ENCODE measurements around the gene ECE1. TPM values are rescaled to one million over a fixed set of nuclear protein-coding genes. Genes with fewer than 3 reads are reported as not detected.
"Not testable (repeated sequence)": the region's sequence is repeated elsewhere in the genome, so short reads cannot be mapped to it uniquely, and the experiment has no call there.

ECE1 gene
- total and polyA plus RNA-seq, 11 donors = 37.3 to 140 (median 59.4) TPM

DNA sequence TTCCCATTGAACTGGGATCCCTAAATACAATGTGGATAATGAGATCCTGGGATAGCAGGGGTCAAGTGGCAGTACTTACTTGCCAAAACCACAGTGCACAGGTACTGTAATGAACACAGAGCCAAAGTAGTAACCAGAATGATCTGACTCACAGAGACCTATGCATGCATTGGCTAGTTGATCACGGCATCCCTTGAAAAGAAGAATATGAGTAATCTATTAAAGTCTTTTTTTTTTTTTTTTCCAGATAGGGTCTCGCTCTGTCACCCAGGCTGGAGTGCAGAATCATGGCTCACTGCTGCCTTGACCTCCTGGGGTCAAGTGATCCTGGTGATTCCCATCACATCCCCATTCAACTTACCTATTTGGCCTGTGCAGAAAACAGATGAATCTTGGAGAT lies 84.1 kb downstream of the ECE1 start:
- Histone ChIP-seq H3K9me3 (no peaks in the 10 kb centered on the region), H3K4me3 (no peak overlapping the region), H3K4me1 (no peaks in the 10 kb centered on the region), H3K36me3 (no peaks in the 10 kb centered on the region), H3K27ac (no peak overlapping the region), H3K27me3 (no peaks in the 10 kb centered on the region)
- no peak for TF ChIP-seq POLR2A (IDR thresholded peaks at IDR 0.05)
- TF ChIP-seq, protein P1, sequence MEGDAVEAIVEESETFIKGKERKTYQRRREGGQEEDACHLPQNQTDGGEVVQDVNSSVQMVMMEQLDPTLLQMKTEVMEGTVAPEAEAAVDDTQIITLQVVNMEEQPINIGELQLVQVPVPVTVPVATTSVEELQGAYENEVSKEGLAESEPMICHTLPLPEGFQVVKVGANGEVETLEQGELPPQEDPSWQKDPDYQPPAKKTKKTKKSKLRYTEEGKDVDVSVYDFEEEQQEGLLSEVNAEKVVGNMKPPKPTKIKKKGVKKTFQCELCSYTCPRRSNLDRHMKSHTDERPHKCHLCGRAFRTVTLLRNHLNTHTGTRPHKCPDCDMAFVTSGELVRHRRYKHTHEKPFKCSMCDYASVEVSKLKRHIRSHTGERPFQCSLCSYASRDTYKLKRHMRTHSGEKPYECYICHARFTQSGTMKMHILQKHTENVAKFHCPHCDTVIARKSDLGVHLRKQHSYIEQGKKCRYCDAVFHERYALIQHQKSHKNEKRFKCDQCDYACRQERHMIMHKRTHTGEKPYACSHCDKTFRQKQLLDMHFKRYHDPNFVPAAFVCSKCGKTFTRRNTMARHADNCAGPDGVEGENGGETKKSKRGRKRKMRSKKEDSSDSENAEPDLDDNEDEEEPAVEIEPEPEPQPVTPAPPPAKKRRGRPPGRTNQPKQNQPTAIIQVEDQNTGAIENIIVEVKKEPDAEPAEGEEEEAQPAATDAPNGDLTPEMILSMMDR (IDR thresholded peaks at IDR 0.05) = no peak
- intact Hi-C loops (cut with DNase I) = no loop called here
- 87 to 96% (median 91%) methylated on average over 2 of the region's 2 CpGs for WGBS, 4 donors
- DNase-seq = no peak
- ATAC-seq = no peak

DNA sequence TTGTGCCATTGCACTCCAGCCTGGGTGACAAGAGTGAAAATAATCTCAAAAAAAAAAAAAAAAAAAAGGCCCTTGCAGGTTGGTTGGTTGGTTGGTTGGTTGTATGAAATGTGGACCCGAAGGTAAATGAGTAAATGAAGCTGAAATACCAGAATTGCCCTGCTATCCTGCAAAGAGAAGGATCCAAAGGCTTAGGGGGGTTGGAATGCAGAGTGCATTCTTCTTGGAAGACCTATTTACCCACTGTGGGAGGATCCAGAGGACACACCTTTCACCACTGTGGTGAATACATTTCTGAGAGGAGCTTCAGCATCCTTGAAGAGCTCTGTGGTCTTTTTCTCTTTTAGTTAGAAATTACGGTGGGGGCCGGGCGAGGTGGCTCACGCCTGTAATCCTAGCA lies 84.8 kb downstream of the ECE1 start:
- H3K27ac ChIP-seq = no peak overlapping the region
- intact Hi-C loops (cut with DNase I) = no loop called here
- H3K36me3 ChIP-seq = no peaks in the 10 kb centered on the region
- DNase-seq (no peak), ATAC-seq (no peak)
- no peaks in the 10 kb centered on the region for H3K9me3 ChIP-seq
- TF ChIP-seq, protein P1 (IDR thresholded peaks at IDR 0.05) = no peak
- TF ChIP-seq POLR2A (IDR thresholded peaks at IDR 0.05) = no peak
- H3K4me3 ChIP-seq = no peak overlapping the region
- H3K4me1 ChIP-seq = no peaks in the 10 kb centered on the region
- WGBS, 4 donors = 95 to 97% (median 96%) methylated on average over 5 of the region's 5 CpGs
- H3K27me3 ChIP-seq = no peaks in the 10 kb centered on the region

DNA sequence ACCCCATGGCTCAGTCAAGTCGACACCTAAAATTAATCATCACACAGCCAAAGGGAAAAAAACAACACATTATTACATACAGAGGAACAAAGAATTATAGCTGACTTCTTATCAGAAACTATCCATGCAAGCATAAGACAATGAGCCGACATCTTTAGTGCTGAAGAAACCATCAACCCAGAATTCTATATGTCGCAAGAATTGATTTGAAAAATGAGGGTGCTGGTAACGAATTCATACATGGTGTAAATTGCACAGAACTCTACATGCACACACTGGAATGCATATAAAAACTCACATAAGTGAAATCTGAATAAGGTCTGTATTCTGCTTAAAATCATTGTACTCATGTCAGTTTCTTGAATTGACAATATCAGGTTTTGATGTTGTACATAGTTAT lies 88.6 kb downstream of the ECE1 start:
- WGBS, 4 donors = 88 to 95% (median 93%) methylated on average over 4 of the region's 4 CpGs
- intact Hi-C loops (cut with DNase I) = no loop called here
- Histone ChIP-seq H3K36me3 (no peaks in the 10 kb centered on the region), H3K9me3 (no peaks in the 10 kb centered on the region), H3K27me3 (no peaks in the 10 kb centered on the region), H3K4me3 (no peak overlapping the region), H3K27ac (no peak overlapping the region), H3K4me1 (no peaks in the 10 kb centered on the region)
- ATAC-seq (no peak), DNase-seq (no peak)
- no peak for TF ChIP-seq POLR2A (IDR thresholded peaks at IDR 0.05)
- TF ChIP-seq, protein P1 (IDR thresholded peaks at IDR 0.05) = no peak

DNA sequence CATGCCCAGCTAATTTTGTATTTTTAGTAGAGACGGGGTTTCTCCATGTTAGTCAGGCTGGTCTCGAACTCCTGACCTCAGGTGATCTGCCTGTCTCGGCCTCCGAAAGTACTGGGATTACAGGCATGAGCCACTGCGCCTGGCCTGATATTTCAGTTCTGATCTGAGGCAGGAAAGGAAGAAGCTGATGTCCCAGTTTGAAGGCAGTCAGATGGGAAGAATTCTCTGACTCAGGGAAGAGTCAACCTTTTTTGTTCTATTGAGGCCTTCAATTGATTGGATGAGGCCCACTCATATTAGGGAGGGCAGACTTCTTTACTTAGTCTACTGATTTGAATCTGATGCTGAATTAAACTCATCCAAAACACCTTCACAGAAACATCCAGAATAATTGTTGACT lies 89.0 kb downstream of the ECE1 start:
- H3K9me3 ChIP-seq; DNase-seq; H3K27me3 ChIP-seq; intact Hi-C loops (cut with DNase I); H3K36me3 ChIP-seq; ATAC-seq; H3K4me1 ChIP-seq; H3K27ac ChIP-seq; H3K4me3 ChIP-seq: not testable (repeated sequence)
- 89 to 97% (median 96%) methylated on average over 5 of the region's 5 CpGs for WGBS, 4 donors

DNA sequence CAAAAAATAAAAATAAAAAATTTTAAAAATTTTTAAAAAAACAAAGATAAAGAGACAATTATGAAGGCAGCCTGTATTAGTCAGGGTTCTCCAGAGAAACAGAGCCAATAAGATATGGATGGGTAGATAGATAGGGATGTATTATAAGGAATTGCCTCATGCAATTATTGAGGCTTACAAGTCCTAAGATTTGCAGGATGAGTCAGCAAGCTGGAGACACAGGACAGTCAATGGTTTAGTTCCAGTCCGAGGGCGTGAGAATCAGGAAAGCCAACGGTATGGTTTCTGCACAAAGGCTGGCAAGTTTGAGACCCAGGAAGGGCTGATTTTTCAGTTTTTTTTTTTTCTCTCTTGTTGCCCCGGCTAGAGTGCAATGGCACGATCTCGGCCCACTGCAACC lies 89.5 kb downstream of the ECE1 start:
- DNase-seq (no peak), ATAC-seq (no peak)
- no peaks in the 10 kb centered on the region for H3K27me3 ChIP-seq
- intact Hi-C loops (cut with DNase I) = no loop called here
- 85 to 91% (median 88%) methylated on average over 6 of the region's 6 CpGs for WGBS, 4 donors
- H3K27ac ChIP-seq = no peak overlapping the region
- H3K4me3 ChIP-seq = no peak overlapping the region
- no peaks in the 10 kb centered on the region for H3K9me3 ChIP-seq
- no peaks in the 10 kb centered on the region for H3K4me1 ChIP-seq
- no peak for TF ChIP-seq POLR2A (IDR thresholded peaks at IDR 0.05)
- TF ChIP-seq, protein P1 (IDR thresholded peaks at IDR 0.05) = no peak
- no peaks in the 10 kb centered on the region for H3K36me3 ChIP-seq

Measured in heart left ventricle (tissue), 16 donors.